COLO668 (cell line): Measurements from ENCODE around the gene LRRN2.
"Not testable (repeated sequence)": the region's sequence is repeated elsewhere in the genome, so short reads cannot be mapped to it uniquely, and the experiment has no call there.

Source experiments
- DNase-seq: peaks from one replicate; lab custom pipeline; 2025; ENCODE audit not compliant: unreplicated experiment; lab: John Stamatoyannopoulos, UW

The LRRN2 gene

DNA sequence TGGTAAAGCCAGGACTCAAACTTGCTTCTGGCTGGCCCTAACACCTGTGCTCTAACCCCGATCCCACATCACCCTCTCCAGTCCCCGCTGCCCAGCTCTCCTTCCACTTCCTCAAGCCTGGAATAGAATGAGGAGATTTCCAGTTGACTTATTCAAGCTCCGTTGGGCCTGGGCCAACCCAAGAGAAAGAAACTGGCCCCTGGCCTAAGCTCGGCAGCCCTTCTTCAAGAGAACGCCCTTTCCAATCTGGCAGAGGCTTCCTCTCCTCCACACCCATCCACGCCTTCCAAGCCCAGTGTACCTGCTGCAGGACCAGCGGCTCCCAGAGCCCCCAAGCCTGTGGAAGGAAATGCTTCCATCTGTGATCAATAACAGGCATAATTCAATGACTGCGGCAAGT is 51.9 kb downstream of the LRRN2 start:
- DNase-seq: no peak

GRCh38 chr1:204630132-204630905 is 55.2 kb downstream of the LRRN2 start:
- no peak for DNase-seq

DNA sequence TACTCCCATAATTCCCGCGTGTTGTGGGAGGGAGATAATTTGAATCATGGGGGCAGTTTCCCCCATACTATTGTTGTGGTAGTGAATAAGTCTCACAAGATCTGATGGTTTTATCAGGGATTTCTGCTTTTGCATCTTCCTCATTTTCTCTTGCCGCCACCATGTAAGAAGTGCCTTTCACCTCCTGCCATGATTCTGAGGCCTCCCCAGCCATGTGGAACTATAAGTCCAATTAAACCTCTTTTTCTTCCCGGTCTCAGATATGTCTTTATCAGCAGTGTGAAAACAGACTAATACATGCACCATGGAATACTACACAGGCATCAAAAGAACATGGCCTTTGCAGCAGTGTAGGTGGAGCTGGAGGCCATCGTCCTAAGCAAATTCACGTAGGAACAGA is 56.1 kb downstream of the LRRN2 start:
- DNase-seq: not testable (repeated sequence)

DNA sequence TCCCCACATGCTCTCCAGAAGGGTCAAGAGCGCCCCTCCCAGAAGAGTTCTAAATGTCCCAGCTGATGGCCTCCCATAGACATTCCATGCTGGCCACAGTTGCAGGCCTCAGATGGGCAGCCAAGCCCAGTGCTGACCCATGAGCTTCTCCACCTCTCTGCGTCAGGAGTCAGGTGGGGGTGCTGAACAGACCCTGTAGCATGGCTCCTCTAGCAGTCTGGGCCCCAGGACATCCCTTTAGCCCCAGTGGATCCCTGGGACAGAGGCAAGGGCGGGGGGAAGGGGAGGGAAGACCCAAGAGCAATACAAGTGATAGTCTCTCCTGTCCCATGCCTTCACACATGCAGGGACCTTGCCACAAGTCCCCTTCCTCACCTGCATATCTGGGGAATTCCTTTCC is 56.7 kb downstream of the LRRN2 start:
- no peak for DNase-seq

DNA sequence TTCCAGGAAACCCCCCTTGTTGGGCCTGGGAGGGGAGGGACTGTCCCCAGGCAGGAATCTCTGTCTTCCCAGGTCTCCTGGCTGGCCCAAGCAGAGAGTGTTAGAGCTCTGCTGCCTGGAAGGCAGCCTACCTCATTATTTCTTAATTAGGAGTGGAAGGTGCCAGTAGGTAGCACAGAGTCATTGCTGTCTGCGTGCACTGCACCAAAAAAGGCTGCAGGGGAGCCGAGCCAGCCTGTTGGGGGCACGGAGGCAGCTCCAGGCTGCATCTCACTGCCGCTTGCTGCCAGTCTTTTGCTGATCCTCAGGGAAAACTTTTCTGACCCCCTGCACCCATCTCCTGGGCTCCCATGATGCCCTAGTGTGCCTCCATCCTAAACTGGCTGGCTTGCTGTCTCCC is 58.1 kb downstream of the LRRN2 start:
- DNase-seq: no peak

GRCh38 chr1:204626381-204626780 is 59.2 kb downstream of the LRRN2 start:
- no peak for DNase-seq

- DNase-seq: no peak
Measured at GRCh38 chr1:204624631-204625216, 60.8 kb downstream of the LRRN2 start.

DNA sequence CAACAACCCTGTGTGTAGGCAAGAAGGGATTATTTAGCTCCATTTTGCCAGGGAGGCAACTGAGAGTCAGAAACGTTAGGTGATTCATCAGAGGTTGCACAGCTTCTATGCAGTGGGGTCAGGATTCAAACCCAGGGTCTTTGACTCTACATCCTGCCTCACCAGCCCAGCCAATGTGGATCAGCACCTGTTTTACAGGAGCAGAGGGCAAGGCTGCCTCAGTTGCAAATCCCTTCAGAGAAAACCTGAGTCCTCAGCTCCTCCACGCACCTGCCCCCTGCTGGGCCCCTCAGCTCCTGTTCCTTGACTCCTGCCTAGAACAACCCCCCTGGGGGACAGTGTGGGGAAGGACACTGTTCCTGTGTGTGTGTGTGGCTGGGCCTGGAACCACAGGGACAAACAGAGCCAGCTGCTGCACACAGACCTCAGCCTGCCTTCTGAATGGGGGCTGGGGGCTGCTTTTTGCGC is 61.6 kb downstream of the LRRN2 start:
- peak; percentile 50 for DNase-seq

- peak; percentile 59 for DNase-seq
Measured at GRCh38 chr1:204623365-204623893, 62.1 kb downstream of the LRRN2 start.

- DNase-seq: no peak
Measured at GRCh38 chr1:204621996-204622395, 63.5 kb downstream of the LRRN2 start.

DNA sequence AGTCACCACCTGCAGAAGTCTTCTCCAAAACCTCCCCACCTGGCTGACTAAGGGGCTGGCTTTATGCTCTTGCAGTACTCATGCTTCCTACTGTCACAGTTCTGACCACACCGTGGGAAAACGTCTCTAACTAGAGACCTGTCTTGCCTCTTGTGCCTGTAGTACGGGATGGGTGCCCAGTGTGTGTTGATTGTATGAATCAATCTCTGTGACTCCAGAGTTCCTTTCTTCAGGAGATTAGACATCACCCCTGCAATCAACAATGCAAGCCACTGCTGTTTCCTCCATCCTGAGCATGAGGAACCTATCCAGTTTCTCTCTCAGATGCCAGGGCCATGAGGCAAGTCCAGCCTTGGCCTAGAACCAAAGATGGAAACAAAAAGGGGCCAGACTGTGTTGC is 64.1 kb downstream of the LRRN2 start:
- no peak for DNase-seq

- DNase-seq: no peak
Measured at GRCh38 chr1:204619721-204620120, 65.8 kb downstream of the LRRN2 start.

- DNase-seq: no peak
Measured at GRCh38 chr1:204618148-204618760, 67.3 kb downstream of the LRRN2 start.

- no peak for DNase-seq
Measured at GRCh38 chr1:204617256-204618147, 68.0 kb downstream of the LRRN2 start.

DNA sequence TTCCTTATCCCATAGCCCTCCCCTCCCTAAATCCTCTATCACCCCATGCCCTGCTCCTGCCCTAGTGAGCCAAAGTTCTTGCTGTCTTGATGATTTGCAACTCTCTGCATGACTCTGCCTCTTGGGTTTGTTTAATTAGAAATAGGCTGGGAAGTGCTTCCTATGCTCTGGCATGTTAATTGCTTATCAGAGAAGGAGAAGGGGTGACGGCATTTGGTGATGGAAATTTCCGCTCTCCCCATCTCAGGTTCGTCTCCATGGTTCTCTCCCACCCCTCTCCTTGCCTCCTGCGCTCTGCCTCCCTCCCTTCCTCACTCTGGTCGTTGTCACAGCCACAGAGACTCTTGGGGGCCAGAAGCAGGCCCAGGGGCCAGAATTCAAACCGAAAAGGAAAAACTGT is 68.9 kb downstream of the LRRN2 start:
- DNase-seq: no peak

GRCh38 chr1:204615881-204616280 is 69.7 kb downstream of the LRRN2 start:
- no peak for DNase-seq

DNA sequence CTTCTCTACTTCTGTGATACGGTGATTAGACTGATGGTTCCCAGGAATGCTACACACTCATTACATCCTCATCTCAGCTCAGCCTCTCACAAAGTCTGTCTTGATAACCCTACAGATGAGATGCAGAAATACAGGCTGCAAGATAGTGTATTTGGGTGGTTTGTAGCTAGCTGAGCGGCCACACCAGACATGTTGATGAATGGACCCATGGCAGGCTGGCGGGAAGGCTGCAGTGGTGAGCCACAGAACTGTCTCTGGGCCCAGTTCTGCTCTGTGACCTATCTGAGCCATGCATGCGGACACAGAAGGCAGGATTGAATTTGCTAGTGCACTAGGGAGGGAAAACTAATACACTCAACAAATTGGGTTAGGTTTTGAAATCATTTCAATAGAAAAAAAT is 71.9 kb downstream of the LRRN2 start:
- no peak for DNase-seq

GRCh38 chr1:204612326-204612725 is 73.2 kb downstream of the LRRN2 start:
- no peak for DNase-seq

GRCh38 chr1:204611036-204611435 is 74.5 kb downstream of the LRRN2 start:
- DNase-seq: no peak

DNA sequence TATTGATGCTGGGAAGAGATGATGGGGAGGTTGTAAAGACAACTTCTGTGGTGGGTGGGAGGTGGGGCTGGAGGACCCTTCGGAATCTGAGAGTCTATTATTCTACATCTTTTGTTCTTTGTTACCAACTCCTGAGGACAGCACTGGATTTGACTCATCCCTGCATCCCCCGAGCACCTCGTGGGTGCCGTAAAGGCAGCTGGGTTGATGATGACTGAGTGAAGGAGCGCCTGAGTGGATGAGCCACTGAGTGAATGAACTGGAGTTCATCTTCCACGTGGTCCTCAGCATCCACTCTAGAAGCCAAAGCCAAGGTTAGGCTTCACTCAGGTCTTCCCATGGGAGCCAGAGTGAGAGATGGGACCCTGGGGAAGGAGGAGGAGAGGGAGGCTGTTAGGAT is 77.6 kb downstream of the LRRN2 start:
- DNase-seq: no peak

- no peak for DNase-seq
Measured at GRCh38 chr1:204605791-204606190, 79.7 kb downstream of the LRRN2 start.
